HG03457 (cell line): Measurements from ENCODE around the gene OR10H1.
"Not testable (repeated sequence)": the region's sequence is repeated elsewhere in the genome, so short reads cannot be mapped to it uniquely, and the experiment has no call there.

ENCODE experiments used
- ATAC-seq: cut with Tn5 transposase; IDR thresholded peaks from one replicate; pipeline ENCODE4 v1.9.1; 2021; ENCODE audit warnings: moderate number of reproducible peaks; ENCODE audit not compliant: unreplicated experiment

Gene OR10H1, protein sequence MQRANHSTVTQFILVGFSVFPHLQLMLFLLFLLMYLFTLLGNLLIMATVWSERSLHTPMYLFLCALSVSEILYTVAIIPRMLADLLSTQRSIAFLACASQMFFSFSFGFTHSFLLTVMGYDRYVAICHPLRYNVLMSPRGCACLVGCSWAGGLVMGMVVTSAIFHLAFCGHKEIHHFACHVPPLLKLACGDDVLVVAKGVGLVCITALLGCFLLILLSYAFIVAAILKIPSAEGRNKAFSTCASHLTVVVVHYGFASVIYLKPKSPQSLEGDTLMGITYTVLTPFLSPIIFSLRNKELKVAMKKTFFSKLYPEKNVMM

DNA sequence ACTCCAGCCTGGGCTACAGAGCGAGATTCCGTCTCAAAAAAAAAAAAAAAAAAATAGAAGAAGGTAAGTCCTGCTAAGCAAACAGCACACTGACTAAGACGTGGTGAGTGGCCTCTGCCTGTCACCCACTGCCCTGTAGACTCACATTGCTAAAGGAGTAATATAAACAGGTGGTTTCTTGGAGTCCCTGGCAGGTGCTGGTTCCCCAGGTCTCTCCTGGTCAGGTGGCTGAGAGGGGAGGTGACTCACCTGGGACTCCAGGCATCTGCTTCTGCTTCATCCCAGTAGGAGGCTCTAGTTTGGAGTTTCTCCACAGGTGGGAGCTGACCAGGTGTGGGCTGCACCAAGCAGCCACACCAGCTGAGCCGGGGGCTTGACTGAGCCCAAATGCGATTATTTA, at the start of gene OR10H1:
Gene OR10H1 (minus strand): TSS at position 359 of the 400 bp plus-strand sequence. CDS start 7,627 bp downstream, outside the sequence.
- ATAC-seq = no peak

DNA sequence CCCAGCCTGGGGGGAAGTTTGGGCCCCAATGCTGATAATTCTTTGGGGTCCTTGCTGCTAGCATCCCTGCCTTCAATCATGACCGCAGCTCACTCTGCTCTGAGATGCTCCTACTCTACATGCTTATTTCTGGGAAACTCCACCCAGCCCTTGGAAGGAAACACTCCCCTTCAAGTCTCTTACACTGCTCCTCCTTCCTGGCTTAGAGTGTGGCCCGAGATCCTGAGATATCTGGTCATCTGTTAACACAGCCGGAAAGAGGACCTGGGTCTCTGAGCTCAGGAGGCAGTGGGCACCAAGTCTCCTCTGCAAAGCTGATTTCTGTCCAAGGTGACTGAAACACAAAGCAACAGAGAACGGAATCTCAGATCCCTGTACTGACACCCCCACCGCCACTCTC, 49.4 kb upstream of the OR10H1 start:
- no peak for ATAC-seq

DNA sequence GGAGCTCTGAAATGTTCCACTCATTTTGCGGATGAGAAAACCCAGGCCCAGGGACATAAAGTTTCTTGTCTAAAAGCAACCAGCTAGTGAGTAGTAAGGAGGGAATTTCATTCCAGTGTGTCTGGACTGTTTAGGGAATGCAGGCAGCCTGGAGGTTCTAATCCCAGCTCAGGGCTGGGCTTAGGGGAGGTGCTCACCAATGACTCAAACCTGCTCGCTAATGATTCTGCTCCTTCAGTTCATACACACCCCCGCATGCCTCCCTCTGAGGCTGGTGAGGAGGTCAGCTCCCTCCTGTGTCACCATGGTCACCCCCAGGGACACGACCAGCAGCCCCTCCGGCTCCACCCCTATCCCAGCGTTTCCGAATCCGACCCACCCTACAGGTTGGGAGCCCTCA, 47.8 kb upstream of the OR10H1 start:
- no peak for ATAC-seq

DNA sequence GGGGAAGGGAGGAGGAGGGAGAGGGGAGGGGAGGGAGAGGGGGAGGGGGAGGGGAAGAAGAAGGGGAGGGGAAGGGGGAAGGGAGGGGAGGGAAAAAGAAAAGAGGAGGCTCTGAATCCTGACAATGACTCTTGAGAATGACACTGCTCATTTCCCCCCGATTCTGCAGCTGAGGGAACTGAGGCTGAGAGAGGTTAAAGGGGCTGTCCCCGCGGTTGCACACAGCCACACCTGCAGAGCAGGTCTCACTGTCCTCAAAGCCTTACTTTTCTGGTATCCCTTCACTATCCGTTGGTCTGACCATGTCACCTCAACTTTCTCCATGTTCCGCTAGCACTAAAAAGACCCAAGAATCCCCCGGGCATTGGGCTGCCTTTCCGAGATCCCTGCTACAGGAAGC, 47.0 kb upstream of the OR10H1 start:
- ATAC-seq = no peak

DNA sequence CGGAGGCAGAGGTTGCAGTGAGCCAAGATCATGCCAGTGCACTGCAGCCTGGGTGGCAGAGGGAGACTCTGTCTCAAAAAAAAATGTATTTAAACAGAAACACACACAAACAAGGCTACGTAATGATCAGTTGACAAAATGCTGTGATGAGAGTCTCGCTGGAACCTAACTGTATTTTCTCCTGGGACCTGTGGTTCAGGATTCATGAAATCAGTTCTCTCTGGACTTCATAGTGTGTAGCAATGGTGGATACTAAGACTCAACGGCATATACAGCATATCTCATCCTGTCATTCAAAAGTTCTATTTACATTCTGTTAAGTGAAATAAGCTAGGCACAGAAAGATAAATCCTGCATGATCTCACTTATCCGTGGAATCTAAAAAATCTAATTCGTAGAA, 45.1 kb upstream of the OR10H1 start:
- no peak for ATAC-seq

DNA sequence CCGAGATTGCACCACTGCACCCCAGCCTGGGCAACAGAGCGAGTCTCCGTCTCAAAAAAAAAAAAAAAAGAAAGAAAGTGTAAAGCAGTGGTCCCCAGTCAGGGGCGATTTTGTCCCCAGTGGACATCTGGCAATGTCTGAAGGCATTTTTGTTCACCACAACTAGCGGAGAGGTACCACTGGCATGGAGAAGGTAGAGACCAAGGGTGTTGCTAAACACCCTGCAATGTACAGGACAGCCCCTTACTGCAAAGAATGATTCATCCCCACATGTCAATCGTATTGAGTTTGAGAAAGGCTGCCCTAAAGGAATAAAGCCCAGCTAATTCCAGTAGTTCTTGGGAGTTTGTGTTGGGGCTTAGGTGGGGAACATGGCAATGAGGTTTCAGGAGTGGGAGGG, 43.7 kb upstream of the OR10H1 start:
- ATAC-seq = no peak

DNA sequence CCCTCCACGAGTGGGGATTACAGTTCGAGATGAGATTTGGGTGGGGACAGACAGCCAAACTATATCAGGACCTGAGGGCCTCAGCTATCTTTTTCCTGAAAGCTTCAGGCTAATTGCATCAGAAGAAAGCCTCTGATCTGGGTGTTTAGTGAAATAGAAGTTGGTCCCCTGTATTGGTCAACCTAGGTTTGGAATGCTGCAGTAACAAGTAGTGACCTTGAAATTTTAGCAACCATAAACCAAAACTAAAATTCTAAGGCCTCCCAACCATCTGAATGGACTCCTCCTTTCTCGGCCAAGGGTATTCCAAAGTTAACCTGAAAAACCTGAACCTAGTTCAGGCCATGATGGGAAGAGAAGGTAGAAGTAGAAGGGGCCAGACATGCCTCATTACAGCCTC, 34.9 kb upstream of the OR10H1 start:
- ATAC-seq = no peak

DNA sequence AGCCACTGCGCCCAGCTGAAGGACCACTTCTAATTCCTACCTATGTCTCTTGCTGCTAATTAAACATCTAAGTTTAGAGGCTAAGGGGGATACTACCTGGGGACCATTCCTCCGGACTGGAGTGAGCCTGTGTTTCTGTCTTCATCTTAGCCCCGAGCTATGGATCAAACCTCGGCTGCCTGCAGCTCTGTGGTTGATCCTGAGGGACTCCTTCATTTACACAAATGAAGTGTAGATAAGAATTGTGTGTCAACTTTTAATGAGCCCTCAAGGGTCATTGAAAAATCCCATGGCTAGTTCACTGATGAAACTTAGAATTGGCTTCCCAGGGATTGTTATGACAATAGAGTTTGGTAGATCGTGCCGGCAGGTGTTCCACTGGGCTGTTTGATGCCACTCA, 31.5 kb upstream of the OR10H1 start:
- ATAC-seq = no peak

DNA sequence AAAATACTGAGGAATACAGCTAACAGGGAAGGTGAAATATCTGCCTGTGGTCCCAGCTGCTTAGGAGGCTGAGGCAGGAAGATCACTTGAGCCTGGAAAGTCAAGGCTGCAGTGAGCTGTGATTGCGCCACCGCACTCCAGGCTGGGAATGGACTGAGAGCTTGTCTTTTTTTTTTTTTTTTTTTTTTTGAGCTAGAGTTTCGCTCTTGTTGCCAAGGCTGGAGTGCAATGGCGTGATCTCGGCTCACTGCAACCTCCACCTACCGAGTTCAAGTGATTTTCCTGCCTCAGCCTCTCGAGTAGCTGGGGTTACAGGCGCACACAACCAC, 28.4 kb upstream of the OR10H1 start:
- not testable (repeated sequence) for ATAC-seq

DNA sequence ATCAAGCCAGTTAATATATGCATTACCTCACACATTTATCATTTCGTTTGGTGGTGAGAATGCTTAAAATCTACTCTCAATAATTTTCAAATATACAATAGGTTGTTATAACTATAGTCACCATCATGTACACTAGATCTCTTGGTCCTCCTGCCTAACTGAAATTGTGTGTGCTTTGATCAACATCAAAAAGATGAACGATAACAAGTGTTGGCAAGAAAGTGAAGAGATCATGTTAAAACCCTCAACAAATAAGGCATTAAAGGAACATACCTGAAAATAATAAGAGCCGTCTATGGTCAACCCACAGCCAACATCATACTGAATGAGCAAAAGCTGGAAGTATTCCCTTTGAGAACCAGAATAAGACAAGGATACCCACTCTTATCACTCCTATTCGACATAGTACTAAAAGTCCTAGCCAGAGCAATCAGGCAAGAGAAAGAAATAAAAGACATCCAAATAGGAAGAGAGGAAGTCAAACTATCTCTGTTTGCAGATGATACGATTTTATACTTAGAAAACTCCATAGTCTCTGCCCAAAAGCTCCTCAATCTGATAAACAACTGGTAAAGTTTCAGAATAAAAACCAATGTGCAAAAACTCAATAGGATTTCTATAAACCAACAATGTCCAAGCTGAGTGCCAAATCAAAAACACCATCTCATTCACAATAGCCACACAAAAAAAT, 27.9 kb upstream of the OR10H1 start:
- no peak for ATAC-seq

DNA sequence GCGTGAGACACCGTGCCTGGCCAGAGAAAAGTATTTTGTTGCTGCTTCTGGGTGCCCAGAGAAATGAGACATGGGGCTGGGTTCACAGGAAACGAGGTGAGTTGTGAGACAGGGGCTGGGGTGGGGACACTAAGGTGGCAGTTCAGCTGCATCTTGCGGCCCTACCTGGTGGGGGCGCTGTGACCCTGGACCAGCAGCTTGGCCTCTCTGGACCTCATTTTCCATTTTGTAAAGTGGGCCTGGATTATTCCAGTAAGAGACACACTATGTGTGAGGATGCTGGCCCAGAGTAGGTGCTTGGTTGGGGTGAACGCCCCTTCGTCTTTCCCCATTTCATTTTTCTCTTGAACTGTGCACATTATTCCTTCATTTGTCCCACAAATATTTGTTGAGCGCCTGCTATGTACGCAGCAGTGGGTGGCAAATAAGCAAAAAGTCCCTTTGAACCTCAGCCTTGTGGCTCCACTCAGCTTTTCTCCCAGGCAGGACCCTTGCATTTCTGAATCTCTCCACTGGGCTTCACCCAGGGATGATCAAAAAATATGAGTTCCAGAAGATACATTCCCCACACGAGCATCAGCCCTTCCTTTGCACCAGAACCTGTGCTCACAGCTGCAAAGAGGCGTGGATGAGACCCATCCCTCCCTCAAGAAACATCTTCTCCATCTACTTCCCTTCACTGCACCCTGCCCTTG, 26.6 kb upstream of the OR10H1 start:
- ATAC-seq = no peak

DNA sequence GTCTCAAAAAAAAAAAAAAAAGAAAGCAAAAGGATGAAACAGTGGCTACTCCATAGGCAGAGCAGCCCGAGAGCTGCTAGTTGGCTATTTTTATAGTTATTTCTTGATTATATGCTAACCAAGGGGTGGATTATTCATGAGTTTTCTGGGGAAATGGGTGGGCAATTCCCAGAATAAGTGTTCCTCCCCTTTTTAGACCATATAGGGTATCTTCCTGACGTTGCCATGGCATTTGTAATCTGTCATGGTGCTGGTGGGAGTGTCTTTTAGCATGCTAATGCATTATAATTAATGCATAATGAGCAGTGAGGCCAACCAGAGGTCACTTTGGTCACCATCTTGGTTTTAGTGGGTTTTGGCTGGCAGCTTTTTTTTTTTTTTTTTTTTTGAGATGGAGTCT, 25.4 kb upstream of the OR10H1 start:
- ATAC-seq = no peak

DNA sequence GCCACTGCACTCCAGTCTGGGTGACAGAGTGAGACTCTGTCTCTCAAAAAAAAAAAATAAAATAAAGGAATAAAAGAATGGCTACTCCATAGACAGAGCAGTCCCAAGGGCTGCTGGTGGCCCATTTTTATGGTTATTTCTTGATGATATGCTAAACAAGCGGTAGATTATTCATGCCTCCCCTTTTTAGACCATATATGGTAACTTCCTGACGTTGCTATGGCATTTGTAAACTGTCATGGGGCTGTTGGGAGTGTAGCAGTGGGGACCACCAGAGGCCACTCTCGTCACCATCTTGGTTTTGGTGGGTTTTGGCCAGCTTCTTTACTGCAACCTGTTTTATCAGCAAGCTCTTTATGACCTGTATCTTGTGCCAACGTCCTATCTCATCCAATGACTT, 24.4 kb upstream of the OR10H1 start:
- not testable (repeated sequence) for ATAC-seq

DNA sequence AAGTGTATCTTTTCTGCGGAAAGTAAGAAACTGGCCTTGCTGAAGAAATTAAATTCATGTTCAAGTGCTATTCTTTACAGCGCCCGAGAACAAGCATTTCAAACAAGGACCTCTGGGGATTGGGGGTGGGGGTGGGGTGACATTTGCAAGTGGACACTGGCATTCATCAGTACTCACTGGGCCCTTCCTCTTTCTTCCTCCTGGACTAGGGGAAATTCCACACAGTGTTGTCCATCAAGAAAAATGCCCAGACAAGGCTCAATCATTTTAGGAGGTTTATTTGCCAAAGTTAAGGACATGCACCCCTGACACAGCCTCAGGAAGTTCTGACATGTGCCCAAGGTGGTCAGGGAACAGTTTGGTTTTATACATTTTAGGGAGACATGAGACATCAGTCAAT, 22.9 kb upstream of the OR10H1 start:
- no peak for ATAC-seq

DNA sequence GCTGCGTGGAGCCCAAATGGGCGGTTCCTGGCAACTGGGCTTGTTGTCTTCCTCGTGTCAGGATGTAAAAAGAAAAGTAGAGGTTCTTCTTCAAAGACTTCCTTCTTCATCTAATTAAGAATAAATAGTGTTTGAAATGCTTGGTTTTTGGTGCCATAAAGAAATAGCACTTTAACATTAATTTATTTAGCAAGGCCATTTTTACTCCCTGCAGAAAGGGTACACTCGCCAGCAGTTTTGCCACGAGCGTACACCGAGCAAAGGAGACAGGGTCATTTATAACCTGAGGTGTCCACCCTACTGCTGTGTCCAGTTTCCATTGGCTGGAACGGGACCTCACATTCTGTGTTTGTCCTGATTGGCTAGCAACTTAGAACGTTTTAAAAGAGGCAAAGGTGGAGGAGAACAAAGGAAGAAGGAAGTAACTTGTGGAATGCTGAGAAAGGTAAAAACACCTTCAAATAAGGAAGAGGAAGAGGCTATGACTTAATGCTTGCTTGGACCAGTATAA, 21.8 kb upstream of the OR10H1 start:
- ATAC-seq = peak; percentile 10

DNA sequence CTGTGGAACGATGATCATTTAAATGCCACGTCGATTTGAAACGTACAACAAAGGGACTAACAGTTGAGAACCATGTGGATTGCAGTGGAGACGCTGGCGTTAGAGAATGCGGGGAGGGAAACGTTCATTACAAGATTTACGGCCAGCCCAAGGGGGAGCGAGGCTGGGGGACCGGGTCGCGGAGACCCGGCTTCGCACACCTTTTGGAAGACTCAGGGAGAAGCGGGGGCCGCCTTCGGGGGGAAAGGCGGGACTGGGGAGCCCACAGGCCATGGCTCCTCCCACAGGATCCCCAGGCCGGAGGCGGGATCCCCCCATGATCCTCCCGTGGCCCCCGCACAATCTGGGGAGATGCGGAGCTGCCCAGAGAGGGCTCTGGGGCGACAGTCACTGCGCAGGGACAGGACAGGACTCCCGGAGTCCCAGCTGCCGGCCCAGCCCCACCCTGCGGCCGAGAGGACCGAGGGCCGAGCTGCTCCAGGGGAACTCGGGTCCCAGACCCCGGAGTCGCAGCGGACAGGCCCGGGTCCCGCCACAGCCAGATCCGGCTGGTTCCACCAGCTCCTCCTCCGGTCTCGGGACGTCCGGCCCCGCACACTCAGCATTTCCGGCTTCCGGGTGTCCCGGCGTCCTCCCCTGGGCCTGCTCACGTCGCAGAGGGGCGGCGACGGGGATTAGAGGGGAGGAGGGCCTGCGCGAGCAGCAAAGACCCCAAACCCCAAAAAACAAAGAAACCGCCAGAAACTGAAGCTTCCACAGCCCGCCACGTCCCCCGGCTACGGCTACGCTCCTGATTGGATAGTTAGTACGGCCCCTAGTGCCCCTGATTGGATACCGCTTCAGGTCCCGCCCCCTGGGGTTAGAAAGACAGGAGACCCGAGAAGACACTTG, 21.1 kb upstream of the OR10H1 start:
- ATAC-seq = peak; percentile 91

DNA sequence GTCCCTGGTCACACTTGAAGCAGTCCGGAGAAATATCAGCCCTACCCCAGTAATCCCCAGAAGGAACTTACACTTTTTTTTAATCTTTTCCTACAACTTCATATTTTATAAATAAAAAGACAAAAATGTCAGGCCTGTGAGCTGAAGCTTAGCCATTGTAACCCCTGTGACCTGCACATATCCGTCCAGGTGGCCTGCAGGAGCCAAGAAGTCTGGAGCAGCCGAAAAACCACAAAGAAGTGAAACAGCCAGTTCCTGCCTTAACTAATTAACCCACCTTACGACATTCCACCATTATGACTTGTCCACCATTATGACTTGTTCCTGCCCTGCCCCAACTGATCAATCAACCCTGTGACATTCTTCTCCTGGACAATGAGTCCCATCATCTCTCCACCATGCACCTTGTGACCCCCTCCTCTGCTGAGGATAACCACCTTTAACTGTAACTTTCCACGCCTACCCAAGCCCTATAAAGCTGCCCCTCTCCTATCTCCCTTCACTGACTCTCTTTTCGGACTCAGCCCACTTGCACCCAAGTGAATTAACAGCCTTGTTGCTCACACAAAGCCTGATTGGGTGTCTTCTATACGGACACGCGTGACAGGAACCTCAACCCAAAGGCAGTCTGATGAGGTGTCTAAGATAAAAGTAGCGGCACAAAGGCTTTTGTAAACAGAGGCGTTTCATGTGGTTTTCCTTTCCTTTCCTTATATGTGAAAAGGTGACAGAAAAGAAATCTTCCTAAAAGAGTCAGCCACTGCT, 20.3 kb upstream of the OR10H1 start:
- ATAC-seq = not testable (repeated sequence)

DNA sequence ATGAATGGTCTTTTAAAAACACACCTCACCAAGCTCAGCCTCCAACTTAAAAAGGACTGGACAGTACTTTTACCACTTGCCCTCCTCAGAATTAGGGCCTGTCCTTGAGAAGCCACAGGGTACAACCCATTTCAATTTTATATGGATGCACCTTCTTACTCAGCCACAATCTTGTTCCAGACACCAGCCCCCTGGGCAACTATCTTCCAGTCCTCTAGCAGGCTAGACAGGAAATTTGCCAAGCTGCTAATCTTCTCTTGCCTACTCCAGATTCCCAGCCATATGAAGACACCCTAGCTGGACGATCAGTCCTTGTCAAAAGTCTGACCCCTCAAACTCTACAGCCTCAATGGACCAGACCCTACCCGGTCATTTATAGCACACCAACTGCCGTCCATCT, 18.8 kb upstream of the OR10H1 start:
- ATAC-seq = not testable (repeated sequence)

DNA sequence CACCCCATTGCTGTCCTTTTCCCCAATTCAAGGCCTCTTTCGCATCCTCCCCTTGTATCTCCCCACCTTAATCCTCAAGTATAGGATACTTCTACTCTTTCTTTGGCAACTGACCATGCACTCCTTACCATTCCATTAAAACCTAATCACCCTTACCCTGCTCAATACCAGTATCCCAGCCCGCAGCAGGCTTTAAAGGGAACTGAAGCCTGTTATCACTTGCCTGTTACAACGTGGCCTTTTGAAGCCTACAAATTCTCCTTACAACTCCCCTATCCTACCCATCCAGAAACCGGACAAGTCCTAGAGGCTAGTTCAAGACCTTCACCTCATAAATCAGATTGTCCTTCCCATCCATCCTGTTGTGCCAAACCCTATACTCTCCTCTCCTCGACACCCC, 16.2 kb upstream of the OR10H1 start:
- no peak for ATAC-seq

DNA sequence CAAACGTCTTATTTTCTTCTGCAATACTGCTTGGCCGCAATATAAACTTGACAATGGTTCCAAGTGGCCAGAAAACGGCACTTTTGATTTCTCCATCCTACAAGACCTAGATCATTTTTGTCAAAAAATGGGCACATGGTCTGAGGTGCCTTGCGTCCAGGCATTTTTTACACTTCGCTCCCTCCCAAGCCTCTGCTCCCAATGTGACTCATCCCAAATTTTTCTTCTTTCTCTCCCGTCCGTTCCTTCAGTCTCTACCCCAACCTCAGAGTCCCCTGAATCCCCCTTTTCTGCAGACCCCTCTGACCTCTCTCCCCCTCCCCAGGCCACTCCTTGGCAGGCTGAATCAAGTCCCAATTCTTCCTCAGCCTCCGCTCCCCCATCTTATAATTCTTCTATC, 14.3 kb upstream of the OR10H1 start:
- ATAC-seq = no peak
